IPS-18c (cell line): ENCODE results near the gene ITPA.

ENCODE experiments used
- H3K4me3 ChIP-seq: 2 replicates; pipeline ENCODE4 v1.7.0; 2013; ENCODE audit warnings: low read depth, mild to moderate bottlenecking, low read length, moderate library complexity; ENCODE audit not compliant: insufficient read depth
- H3K9me3 ChIP-seq: one replicate; pipeline ENCODE4 v1.6.1; 2013; ENCODE audit warnings: mild to moderate bottlenecking, low read length, moderate library complexity; ENCODE audit not compliant: control insufficient read depth, insufficient read depth

The ITPA gene

DNA sequence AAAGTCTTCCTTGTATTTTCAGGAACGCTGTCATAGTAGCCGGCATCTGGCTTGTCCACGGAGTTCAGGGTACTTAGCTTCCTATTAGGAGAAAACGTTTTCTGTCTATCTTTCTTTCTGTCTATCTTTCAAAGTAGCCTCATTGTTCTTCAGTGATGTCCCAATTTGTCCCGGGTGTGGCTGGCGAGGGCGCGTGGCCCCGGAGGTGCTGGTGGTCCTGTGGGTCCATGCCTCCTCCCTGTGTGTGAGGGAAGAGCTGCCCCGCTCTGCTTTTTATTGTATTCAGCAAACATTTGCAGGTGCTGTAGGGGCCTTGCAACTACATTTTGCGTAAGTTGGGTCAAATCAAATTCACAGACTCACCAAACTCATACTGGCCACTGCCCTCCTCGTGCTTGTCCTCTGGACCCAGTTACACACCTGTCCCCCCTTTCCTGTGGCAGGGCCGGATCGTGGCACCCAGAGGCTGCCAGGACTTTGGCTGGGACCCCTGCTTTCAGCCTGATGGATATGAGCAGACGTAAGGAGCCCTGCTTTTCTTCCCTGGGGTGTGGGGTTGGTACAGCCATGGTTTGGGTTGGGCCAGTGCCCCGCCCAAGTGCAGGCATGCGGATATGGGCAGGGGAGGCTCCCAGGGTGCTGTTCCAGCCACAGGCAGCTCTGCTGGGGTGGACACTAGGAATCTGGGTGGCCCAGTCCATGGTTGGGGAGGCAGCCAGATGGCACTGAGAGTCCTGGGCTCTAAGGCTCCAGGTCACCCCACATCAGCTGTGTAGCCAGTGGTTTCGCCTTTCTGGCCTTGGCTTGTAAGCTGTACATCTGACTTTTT is 12.3 kb downstream of the ITPA start:
- no peaks in the 10 kb centered on the region for H3K9me3 ChIP-seq
- H3K4me3 ChIP-seq: no peak overlapping the region

DNA sequence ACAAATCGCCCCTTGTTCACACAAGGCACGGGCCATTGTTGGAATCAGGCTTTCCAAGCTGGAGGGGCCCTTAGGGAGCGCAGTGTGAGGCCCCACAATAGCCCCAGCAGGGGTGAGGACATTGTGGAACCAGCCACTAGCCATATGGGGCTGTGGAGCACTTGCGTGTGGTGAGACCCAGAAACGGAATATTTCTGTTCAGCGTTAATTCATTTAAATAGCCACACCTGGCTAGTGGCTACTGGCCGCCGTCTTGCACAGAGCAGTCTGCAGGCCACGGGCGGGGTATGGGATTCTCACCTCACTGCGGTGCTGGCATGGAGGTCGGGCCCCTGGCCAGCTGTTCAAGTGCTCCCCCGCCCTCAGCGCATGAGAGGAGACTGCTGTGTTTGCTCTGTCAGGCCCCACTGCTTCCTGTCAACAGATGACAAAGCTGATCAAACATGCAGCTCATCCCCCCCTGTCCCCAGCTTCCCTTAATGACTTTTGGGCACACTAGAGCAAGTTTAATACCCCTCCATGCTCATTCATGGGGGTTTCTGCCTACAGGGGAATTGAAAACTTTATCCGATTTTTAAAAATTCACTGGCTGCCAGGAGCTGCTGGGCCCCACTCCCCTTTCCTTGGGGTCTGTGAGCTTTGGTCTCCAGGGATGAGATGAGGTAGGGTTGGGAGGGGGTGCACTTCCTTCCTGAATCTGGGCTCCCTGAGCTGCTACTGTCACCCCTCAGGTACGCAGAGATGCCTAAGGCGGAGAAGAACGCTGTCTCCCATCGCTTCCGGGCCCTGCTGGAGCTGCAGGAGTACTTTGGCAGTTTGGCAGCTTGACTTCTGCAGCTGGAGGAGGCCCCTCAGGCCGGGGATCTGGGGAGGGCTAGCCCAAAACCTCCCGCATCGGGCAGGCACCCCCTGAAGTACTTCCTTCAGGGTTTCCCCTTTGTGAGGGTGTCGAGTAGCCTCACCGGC is 13.6 kb downstream of the ITPA start:
- Histone ChIP-seq H3K4me3 (no peak overlapping the region), H3K9me3 (no peaks in the 10 kb centered on the region)

DNA sequence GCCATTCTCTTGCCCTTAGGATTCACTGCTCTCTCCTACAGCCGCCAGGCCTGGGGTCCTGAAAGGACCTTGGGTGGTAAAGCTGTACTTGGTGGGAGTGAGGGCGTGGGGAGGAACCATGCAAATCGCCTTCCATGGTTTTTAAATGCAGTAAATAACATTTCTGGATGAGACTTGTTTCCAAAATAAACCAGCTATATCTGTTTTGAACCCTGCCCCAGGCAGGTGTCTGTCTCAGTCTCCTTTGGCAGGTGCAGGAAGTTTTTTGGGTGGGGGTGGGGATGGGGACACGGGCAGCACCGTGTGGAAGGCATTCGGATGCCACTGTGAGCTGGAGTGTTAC is 14.3 kb downstream of the ITPA start:
- no peak overlapping the region for H3K4me3 ChIP-seq
- no peaks in the 10 kb centered on the region for H3K9me3 ChIP-seq

DNA sequence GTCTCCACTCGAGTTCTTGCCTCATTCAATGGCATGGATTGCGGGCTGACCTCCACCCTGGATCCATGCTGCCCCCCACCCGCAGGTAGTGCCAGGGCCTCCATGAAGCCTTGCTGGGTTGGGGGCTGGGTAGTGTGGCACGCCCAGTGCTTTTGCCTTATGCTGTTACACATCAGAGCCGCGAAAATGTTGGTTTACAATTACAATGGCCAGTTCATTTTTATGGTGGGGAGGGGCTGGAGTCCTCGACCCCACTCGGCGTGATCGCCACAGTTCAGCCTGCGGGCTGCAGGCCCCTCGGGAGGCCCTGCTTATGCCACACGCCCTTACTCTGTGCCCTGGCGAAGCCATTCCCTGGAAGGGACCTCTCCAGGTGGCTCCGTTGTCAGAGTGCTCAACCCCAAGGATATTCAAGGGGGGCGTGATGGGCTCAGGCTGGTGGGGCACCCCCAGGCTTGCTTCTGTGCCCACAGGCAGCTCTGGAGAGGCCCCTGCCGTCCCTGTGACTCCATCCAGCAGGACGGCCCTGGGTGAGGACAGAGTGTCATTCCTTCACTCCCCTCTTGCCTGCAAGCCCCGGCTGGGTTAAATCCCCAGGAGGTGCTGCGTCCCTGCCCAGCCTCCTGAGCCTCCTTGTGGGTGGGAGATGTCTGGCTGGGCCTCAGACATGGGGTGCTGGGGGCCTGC is 14.8 kb downstream of the ITPA start:
- Histone ChIP-seq H3K9me3 (no peaks in the 10 kb centered on the region), H3K4me3 (no peak overlapping the region)

DNA sequence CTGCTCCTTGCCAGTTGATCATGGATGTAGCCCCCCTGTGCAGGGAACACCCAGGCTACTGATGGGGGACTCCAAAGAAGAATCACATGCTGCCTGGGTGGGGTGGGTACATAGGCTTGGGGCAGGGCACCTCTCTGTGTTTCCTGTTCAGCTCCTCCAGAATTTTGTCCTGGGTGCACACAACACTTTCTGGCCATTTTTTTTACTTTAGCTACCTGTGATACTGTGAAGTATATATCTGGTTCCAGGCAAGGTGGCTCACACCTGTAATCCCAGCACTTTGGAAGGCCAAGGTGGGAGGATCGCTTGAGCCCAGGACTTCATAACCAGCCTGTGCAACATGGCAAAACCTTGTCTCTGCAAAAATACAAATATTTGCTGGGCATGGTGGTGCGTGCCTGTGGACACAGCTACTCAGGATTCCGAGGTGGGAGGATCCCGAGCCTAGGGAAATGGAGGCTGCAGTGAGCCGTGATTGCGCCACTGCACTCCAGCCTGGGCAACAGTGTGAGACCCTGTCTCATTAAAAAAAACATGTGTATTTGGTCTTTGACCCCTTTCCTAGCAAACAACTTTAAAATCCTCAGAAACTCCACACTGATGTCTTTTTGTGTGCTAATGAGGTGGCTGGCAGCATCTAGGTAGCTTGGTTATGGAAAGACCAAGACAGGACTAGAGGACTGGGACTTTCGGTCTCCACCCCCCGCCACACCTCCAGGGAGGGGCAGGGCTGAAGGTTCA is 15.6 kb downstream of the ITPA start:
- Histone ChIP-seq H3K9me3 (no peaks in the 10 kb centered on the region), H3K4me3 (no peak overlapping the region)

DNA sequence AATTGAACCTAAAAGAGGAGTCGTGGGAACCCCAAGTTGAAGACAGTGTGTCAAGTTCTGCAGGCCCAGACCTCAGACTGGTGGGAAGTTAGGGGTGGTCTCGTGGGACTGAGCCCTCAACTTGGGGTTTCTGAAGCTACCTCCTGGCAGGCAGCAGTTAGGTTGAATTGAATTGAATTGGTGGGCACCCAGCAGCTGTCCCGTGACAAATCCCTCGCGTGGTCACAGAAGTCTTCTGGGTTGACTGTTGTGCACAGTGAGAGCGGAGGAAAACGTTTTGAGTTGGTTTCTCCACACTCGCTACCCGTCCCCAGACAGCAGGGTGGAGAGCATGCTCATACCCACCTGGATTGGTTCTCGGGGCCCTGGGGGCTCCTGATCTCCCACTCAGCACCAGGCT is 16.8 kb downstream of the ITPA start:
- no peaks in the 10 kb centered on the region for H3K9me3 ChIP-seq

DNA sequence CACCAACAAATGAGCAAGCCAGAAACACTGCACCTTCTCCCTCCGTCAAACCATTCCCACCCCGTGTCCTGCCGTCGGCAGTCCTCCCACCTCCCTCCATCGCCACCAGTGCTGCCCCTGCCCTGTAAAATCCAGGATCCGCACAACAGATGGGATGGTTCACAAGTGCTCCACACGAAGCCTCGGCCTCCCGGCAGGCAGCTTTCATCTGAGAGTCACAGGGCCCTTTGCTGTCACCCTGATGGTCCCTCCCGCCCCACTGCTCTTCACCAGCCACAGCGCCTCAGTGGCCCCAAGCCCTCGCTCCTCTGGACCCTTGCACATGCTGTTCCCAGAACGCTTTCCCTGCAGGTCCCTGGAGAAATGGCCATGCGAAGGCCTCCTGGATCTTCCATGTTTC is 17.6 kb downstream of the ITPA start:
- Histone ChIP-seq H3K4me3 (no peak overlapping the region), H3K9me3 (no peaks in the 10 kb centered on the region)

More for the DNA sequence above, 16.8 kb downstream of the ITPA start:
- H3K4me3 ChIP-seq: no peak overlapping the region

DNA sequence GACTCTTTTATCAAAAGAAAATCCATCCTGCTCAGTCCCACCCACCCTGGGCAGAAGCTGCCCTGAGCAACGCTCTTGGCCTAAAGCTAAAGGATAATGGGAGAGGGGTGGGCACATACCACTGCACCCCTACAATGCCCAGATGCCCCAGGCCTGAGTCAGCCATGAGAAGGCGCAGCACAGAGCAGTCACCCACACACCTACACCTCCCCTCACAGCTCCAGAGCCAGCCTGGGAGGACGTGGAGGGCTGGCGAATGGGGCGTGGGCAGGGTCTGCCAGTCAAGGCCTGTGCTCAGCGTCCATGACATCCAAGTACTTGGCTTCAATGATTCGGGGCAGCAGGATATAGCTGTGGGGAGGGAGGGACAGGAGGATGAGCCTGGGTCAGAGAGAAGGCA is 18.2 kb downstream of the ITPA start:
- Histone ChIP-seq H3K9me3 (no peaks in the 10 kb centered on the region), H3K4me3 (no peak overlapping the region)

DNA sequence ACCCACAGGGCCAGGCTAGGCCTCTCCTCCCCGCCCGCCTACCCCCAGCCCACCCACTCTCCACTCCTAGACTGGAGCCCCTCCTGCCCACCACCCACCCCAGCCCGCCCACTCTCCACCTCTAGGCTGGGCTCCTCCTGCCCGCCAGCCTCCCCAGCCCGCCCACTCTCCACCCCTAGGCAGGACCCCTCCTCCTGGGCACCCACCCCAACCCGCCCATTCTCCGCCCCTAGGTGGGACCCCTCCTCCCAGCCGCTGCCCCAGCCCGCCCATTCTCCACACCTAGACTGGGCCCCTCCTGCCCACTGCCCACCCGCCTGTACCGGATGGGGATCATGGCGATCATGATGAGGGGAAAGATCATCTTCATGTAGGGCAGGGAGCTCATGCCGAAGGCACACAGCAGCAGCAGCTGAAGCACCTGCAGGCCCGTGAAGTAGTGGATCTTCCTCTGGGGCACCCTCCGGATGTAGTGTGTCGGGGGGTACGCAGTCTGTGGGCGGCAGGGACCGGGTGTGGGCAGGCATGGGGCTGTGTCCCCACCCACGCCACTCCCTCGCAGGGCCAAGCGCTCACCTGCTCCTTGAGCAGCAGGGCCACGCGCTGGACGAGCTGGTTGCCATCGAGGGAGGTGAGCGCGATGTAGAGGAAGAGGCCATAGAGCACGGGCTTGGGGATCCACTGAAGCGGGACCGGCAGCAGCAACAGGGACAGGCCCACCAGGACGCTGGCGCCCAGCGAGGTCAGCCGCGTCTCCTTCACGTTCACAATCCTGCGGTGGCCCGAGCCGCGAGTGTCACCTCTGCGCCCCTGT is 18.8 kb downstream of the ITPA start:
- Histone ChIP-seq H3K9me3 (no peaks in the 10 kb centered on the region), H3K4me3 (no peak overlapping the region)

DNA sequence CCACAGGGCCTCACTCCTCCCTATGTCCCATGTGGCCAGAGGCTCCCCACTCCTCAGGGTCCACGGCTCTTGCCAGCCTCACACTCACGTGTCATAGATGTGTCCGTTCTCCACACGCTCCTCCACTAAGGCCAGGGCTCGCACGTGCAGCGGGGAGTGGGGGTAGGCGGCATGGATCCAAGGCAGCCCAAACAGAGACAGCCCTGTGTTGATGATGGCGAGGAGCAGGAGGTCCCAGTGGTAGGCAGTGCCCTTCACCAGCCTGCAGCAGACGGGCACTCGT is 19.4 kb downstream of the ITPA start:
- Histone ChIP-seq H3K9me3 (no peaks in the 10 kb centered on the region), H3K4me3 (no peak overlapping the region)

DNA sequence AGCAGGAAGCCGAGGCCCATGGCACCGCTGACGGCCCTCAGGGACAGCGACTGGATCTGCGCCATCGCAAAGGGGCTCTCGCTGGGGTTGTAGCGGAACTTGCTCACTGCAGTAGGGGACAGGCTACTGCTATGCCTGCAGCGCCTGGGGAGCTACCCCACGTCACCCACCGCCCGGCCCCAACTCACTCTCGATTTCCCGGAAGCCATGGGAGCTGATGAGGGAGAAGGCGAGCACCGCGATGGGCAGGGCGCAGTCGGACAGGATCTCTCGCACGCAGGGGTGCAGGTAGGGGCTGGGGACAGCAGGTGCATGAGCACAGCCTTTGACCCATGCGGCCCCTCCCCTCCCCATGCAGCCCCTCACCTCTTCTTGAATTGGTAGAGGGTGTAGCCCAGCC is 19.9 kb downstream of the ITPA start:
- Histone ChIP-seq H3K9me3 (no peaks in the 10 kb centered on the region), H3K4me3 (no peak overlapping the region)

DNA sequence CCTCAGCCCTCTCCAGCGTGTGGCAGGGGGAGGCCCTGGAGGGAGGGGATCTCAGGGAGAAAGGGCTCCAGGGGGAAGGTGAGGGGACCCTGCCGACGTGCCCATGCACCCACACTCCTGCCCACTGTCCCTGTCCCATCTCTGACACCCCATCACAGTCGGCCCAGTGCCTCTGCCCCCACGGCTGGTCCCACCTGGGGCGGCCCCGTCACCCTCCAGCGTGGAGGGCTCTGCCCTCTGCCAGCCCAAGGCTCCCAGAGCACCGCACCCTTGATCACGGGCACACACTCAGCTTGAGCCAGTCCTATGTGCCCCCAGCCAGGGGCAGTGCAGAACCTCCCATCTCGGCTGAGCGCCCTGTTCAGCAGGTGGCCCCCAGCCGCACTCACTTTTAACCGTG is 20.5 kb downstream of the ITPA start:
- H3K9me3 ChIP-seq: no peaks in the 10 kb centered on the region
- H3K4me3 ChIP-seq: no peak overlapping the region

DNA sequence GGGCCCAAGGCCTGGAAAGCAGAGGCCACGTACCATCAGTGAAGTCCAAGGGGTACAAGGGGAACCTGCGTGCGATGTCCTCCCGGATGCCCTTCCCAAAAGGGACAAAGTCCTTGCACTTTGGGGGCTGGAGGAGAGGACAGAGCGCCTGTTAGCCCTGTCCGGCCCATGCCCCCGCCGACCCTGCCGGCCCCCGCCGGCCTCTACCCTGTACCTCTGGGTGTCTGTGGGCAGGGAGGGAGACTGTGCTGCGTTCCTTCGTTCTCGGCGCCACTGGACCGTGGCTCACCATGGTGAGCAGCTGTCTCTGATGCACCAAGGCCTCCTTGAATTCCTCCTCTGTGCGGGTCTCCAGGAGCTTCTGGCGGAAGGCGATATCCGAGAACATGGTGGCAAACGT is 21.8 kb downstream of the ITPA start:
- H3K4me3 ChIP-seq: no peak overlapping the region

DNA sequence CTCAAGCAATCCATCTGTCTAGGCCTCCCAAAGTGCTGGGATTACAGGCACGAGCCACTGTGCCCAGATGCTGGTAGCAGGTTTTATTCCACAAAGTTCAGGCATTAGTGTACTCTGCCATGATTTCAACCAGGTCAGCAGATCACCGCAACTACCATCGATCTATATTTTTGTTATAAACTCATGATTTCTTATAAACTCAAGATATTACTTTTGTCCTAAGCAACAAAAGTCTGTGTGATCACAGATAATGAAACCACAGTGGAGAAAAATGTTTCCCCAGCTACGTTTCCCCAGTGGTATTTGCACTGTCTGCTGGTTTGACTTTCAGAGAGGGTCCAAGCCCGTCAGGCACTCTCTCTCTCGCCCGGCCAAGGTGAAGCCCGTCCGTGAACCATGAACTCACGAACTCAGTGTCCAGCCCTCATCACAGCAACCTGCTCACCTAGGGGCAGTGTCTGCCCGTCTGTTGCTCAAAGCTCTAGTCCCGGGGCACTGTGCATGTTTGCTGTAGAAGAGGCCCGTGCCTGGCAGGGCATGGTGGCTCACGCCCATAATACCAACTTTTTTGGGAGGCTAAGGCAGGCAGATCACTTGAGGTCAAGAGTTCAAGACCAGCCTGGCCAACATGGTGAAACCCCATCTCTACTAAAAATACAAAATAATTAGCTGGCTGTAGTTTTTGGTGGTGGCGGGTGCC is 22.7 kb downstream of the ITPA start:
- H3K4me3 ChIP-seq: no peak overlapping the region
- H3K9me3 ChIP-seq: no peaks in the 10 kb centered on the region

More for the DNA sequence above, 21.8 kb downstream of the ITPA start:
- H3K9me3 ChIP-seq: no peaks in the 10 kb centered on the region

DNA sequence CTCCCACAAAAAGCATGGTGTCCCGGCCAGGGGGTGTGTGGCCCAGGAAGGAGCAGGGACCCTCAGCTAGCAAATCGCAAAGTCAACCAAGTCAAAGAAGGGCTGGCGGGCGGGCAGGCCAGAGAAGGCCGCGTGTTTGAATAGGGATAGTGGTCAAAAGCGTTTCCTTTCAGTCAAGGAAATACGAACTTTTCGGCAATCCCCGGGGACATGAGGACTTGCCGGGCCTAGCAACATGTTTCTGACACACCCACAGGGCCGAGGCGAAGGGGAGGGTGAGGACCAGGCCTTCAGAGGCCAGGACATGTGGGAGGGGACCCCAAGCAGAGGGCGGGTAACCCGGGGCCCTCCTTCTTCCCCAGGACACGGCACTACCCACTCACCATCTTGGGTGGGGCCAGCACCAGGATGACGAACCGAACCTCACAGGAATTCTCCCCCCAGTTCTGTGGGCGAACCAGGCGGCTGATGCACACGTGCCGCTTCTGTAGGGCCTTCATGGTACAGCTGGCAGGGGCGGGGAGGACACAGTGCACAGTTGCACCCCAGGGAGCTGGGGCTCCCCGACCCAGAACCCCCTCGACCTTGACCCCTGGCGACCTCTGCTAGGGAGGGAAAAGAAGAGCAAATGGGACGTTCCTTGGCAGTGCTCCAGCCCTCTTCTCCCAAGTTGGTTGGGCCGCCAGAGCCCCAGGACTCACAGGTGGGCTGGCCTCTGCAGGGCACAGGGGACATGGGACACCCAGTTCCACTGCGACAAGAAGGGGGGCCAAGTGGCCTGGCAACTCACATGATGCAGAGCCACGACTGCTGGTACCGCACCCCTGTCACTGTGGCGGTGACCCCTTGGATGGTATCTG is 24.1 kb downstream of the ITPA start:
- H3K4me3 ChIP-seq: no peak overlapping the region
- H3K9me3 ChIP-seq: peaks cover 2% of the 10 kb centered on the region
